Liver (tissue), 9 donors: Measurements from ENCODE around the gene YIPF3. TPM values are rescaled to one million over a fixed set of nuclear protein-coding genes. Genes with fewer than 3 reads are reported as not detected.

Experiments
- DNase-seq: peaks from one replicate; pipeline ENCODE4 v3.0.0-alpha.2; 2017; ENCODE audit warnings: low spot score
- H3K27ac ChIP-seq, 2 donors: one replicate each; pipeline ENCODE4 v1.7.0; 2013; ENCODE audit warnings: inconsistent platforms in 2 of 2, low read length in 2 of 2, control low read depth in 1 of 2, low read depth in 1 of 2, mild to moderate bottlenecking in 1 of 2
- H3K27me3 ChIP-seq, 4 donors: one replicate each; pipeline versions ENCODE4 v1.6.1 to v1.7.0; 2013; ENCODE audit warnings: low read length in 3 of 4, inconsistent platforms in 1 of 4, mild to moderate bottlenecking in 1 of 4, moderate library complexity in 1 of 4; ENCODE audit not compliant: control insufficient read depth in 4 of 4, insufficient read depth in 4 of 4
- H3K36me3 ChIP-seq, 4 donors: one replicate each; pipeline versions ENCODE4 v1.6.1 to v1.7.0; 2013; ENCODE audit warnings: low read length in 3 of 4, mild to moderate bottlenecking in 3 of 4, low read depth in 1 of 4, moderate library complexity in 1 of 4; ENCODE audit not compliant: control insufficient read depth in 4 of 4, insufficient read depth in 3 of 4
- H3K4me1 ChIP-seq, 4 donors: one replicate each; pipeline versions ENCODE4 v1.6.1 to v1.7.0; 2013; ENCODE audit warnings: low read length in 3 of 4, mild to moderate bottlenecking in 3 of 4, moderate library complexity in 1 of 4; ENCODE audit not compliant: control insufficient read depth in 4 of 4, insufficient read depth in 4 of 4
- H3K4me3 ChIP-seq, 3 donors: one replicate each; pipeline versions ENCODE4 v1.6.1 to v1.7.0; 2013; ENCODE audit warnings: low read length in 3 of 3, control low read depth in 1 of 3, low read depth in 1 of 3, mild to moderate bottlenecking in 1 of 3
- H3K9ac ChIP-seq, 2 donors: one replicate each; pipeline ENCODE4 v1.7.0; 2013; ENCODE audit warnings: low read length in 2 of 2, mild to moderate bottlenecking in 2 of 2, moderate library complexity in 2 of 2, control low read depth in 1 of 2, low read depth in 1 of 2
- H3K9me3 ChIP-seq, 4 donors: one replicate each; pipeline versions ENCODE4 v1.6.1 to v1.7.0; 2013; ENCODE audit warnings: low read length in 3 of 4; ENCODE audit not compliant: control insufficient read depth in 4 of 4
- FOXA1 ChIP-seq: IDR thresholded peaks from 2 replicates; pipeline ENCODE4 v1.6.1; 2016; ENCODE audit warnings: antibody characterized with exemption
- GABPA ChIP-seq, 2 donors: IDR thresholded peaks in 1 of 2; conservative IDR thresholded peaks in 1 of 2; 2 replicates each; pipeline ENCODE4 v1.6.1; 2016; ENCODE audit warnings: antibody characterized with exemption in 2 of 2, mild to moderate bottlenecking in 1 of 2, moderate library complexity in 1 of 2
- HNF4A ChIP-seq, 2 donors: conservative IDR thresholded peaks; 2 replicates each; pipeline ENCODE4 v1.6.1; 2016; ENCODE audit warnings: antibody characterized with exemption in 2 of 2, mild to moderate bottlenecking in 2 of 2
- HNF4G ChIP-seq: IDR thresholded peaks from 2 replicates; pipeline ENCODE4 v1.6.1; 2016; ENCODE audit warnings: antibody characterized with exemption
- JUND ChIP-seq, 2 donors: IDR thresholded peaks; 2 replicates each; pipeline ENCODE4 v1.6.1; 2016; ENCODE audit warnings: antibody characterized with exemption in 2 of 2
- RAD21 ChIP-seq, 2 donors: IDR thresholded peaks; 2 replicates each; pipeline ENCODE4 v1.6.1; 2016; ENCODE audit warnings: antibody characterized with exemption in 2 of 2, mild to moderate bottlenecking in 2 of 2
- SP1 ChIP-seq: IDR thresholded peaks from 2 replicates; pipeline ENCODE4 v1.6.1; 2018; ENCODE audit warnings: antibody characterized with exemption, mild to moderate bottlenecking
- TAF1 ChIP-seq: conservative IDR thresholded peaks from 2 replicates; pipeline ENCODE4 v1.6.1; 2016; ENCODE audit warnings: antibody characterized with exemption, mild to moderate bottlenecking
- YY1 ChIP-seq: IDR thresholded peaks from 2 replicates; pipeline ENCODE4 v1.6.1; 2016; ENCODE audit warnings: antibody characterized with exemption, mild to moderate bottlenecking
- ZBTB33 ChIP-seq: IDR thresholded peaks from 2 replicates; pipeline ENCODE4 v1.6.1; 2016; ENCODE audit warnings: antibody characterized with exemption
- WGBS: extraction: QIAGEN DNeasy Blood & Tissue Kit; methylation state at CpG from one replicate; pipeline ENCODE4 v1.1.7; 2013; 5-methylcytosine and 5-hydroxymethylcytosine counted together
- polyA plus RNA-seq, 2 donors: library from polyadenylated mRNA; stranded (reverse) in 1 of 2; unstranded in 1 of 2; fragments of 200-250 nt in 1 of 2; fragments of >200 nt in 1 of 2; fragmentation: Nextera tagmentation in 1 of 2; extraction: Ambion mirVana in 1 of 2; gene quantifications; one replicate each; pipeline versions ENCODE4 v1.2.1 to v1.2.3, GENCODE V29; 2013 to 2015
- total RNA-seq, 2 donors: library from RNA; depleted of rRNA; stranded (reverse); fragments of >200 nt; gene quantifications; one replicate each; pipeline ENCODE4 v1.2.3, GENCODE V29; 2014
- TF ChIP-seq, protein P1 (sequence below): fragments of 150-350 bp; IDR thresholded peaks from 2 replicates; pipeline ENCODE4 v1.5.1; 2017; ENCODE audit warnings: improper control_type of control experiment, low read depth, low read length; ENCODE audit not compliant: missing input control
- TF ChIP-seq, protein P2 (sequence below): IDR thresholded peaks from 2 replicates; pipeline ENCODE4 v1.6.1; 2016; ENCODE audit warnings: antibody characterized with exemption
- TF ChIP-seq, protein P3 (sequence below): IDR thresholded peaks from 2 replicates; pipeline ENCODE4 v1.6.1; 2016; ENCODE audit warnings: antibody characterized with exemption, mild to moderate bottlenecking
- donor health status: healthy.
- donor health status: healthy.
- donor health status: healthy.
- donor health status: healthy.
- donor health status: healthy.

Gene YIPF3
- total and polyA plus RNA-seq, 4 donors: 43.8 to 91.9 (median 61.6) TPM

DNA sequence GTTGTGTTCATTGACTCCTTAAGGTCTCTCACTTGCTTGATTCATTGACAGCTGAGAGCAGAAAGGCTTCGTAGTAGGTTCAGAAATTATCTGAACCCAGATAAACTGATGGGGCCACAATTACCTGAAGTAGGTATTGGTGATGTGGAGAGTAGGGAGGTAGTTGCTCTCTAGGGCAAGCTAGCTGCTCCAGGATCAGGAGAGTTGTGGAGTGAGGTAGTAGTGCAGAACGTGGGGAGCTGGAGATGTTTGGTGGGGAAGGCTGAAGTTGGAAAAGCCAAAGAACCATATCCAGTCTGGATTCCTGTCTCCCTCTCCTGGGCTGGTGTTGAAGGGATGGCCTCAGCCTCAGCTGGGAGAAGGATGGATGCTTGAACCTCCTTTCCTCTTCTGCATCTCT lies 23.5 kb downstream of the YIPF3 start:
- H3K36me3 ChIP-seq: no peaks in the 10 kb centered on the region
- H3K27ac ChIP-seq: peak overlapping the region in 1 of 2 donors; percentile 62
- no peak for DNase-seq
- 93% methylated on average over 2 of the region's 2 CpGs for WGBS
- H3K9ac ChIP-seq: no peak overlapping the region
- TF ChIP-seq SP1 (no peak), HNF4A (conservative IDR thresholded peaks at IDR 0.05) (no peak)
- no peaks in the 10 kb centered on the region for H3K27me3 ChIP-seq
- H3K4me1 ChIP-seq: peaks cover 10 to 39% (median 29%) of the 10 kb centered on the region in 4 donors
- no peak overlapping the region for H3K4me3 ChIP-seq
- H3K9me3 ChIP-seq: no peaks in the 10 kb centered on the region

GRCh38 chr6:43492673-43493072 lies 24.1 kb downstream of the YIPF3 start:
- H3K27me3 ChIP-seq: no peaks in the 10 kb centered on the region
- TF ChIP-seq, protein P1, sequence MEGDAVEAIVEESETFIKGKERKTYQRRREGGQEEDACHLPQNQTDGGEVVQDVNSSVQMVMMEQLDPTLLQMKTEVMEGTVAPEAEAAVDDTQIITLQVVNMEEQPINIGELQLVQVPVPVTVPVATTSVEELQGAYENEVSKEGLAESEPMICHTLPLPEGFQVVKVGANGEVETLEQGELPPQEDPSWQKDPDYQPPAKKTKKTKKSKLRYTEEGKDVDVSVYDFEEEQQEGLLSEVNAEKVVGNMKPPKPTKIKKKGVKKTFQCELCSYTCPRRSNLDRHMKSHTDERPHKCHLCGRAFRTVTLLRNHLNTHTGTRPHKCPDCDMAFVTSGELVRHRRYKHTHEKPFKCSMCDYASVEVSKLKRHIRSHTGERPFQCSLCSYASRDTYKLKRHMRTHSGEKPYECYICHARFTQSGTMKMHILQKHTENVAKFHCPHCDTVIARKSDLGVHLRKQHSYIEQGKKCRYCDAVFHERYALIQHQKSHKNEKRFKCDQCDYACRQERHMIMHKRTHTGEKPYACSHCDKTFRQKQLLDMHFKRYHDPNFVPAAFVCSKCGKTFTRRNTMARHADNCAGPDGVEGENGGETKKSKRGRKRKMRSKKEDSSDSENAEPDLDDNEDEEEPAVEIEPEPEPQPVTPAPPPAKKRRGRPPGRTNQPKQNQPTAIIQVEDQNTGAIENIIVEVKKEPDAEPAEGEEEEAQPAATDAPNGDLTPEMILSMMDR: no peak
- TF ChIP-seq YY1 (no peak), HNF4G (no peak), ZBTB33 (no peak), JUND (IDR thresholded peaks at IDR 0.05) (no peak), FOXA1 (no peak), TAF1 (no peak), RAD21 (IDR thresholded peaks at IDR 0.05) (no peak), GABPA (IDR thresholded peaks at IDR 0.05 in 1 of 2, conservative IDR thresholded peaks at IDR 0.05 in 1 of 2) (no peak)
- TF ChIP-seq, protein P2, sequence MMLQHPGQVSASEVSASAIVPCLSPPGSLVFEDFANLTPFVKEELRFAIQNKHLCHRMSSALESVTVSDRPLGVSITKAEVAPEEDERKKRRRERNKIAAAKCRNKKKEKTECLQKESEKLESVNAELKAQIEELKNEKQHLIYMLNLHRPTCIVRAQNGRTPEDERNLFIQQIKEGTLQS: no peak
- TF ChIP-seq, protein P3, sequence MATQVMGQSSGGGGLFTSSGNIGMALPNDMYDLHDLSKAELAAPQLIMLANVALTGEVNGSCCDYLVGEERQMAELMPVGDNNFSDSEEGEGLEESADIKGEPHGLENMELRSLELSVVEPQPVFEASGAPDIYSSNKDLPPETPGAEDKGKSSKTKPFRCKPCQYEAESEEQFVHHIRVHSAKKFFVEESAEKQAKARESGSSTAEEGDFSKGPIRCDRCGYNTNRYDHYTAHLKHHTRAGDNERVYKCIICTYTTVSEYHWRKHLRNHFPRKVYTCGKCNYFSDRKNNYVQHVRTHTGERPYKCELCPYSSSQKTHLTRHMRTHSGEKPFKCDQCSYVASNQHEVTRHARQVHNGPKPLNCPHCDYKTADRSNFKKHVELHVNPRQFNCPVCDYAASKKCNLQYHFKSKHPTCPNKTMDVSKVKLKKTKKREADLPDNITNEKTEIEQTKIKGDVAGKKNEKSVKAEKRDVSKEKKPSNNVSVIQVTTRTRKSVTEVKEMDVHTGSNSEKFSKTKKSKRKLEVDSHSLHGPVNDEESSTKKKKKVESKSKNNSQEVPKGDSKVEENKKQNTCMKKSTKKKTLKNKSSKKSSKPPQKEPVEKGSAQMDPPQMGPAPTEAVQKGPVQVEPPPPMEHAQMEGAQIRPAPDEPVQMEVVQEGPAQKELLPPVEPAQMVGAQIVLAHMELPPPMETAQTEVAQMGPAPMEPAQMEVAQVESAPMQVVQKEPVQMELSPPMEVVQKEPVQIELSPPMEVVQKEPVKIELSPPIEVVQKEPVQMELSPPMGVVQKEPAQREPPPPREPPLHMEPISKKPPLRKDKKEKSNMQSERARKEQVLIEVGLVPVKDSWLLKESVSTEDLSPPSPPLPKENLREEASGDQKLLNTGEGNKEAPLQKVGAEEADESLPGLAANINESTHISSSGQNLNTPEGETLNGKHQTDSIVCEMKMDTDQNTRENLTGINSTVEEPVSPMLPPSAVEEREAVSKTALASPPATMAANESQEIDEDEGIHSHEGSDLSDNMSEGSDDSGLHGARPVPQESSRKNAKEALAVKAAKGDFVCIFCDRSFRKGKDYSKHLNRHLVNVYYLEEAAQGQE: no peak
- WGBS: 91% methylated on average over 3 of the region's 3 CpGs
- no peak overlapping the region for H3K9ac ChIP-seq
- peaks cover 10 to 37% (median 28%) of the 10 kb centered on the region in 4 donors for H3K4me1 ChIP-seq
- no peak overlapping the region for H3K27ac ChIP-seq
- H3K36me3 ChIP-seq: no peaks in the 10 kb centered on the region
- no peak overlapping the region for H3K4me3 ChIP-seq
- no peaks in the 10 kb centered on the region for H3K9me3 ChIP-seq
- no peak for DNase-seq
